Psoas muscle (tissue), 8 donors: ENCODE measurements around the gene ARFGEF3. TPM values are rescaled to one million over a fixed set of nuclear protein-coding genes. Genes with fewer than 3 reads are reported as not detected.

Experiments
- ATAC-seq, 4 donors: fragments of 200-7000 bp; cut with Tn5 transposase; one replicate each; pipeline ENCODE4 v1.9.1; 2020; ENCODE audit warnings: moderate library complexity in 3 of 4, mild to moderate bottlenecking in 2 of 4
- DNase-seq, 2 donors: peaks; one replicate each; pipeline ENCODE4 v3.0.0-alpha.2; 2020
- H3K27ac ChIP-seq: fragments of 200-600 bp; one replicate; pipeline ENCODE4 v1.8.0; 2022
- H3K27me3 ChIP-seq, 3 donors: fragments of 200-600 bp in 1 of 3; one replicate each; pipeline versions ENCODE4 v1.6.1 to v1.8.0; 2013 to 2022; ENCODE audit warnings: low read length in 2 of 3, mild to moderate bottlenecking in 2 of 3, moderate library complexity in 1 of 3; ENCODE audit not compliant: insufficient read depth in 3 of 3
- H3K36me3 ChIP-seq, 2 donors: fragments of 200-600 bp in 1 of 2; one replicate each; pipeline versions ENCODE4 v1.6.1 to v1.8.0; 2013 to 2022; ENCODE audit warnings: low read depth in 1 of 2, mild to moderate bottlenecking in 1 of 2, moderate library complexity in 1 of 2; ENCODE audit not compliant: insufficient read depth in 1 of 2
- H3K4me1 ChIP-seq: fragments of 200-600 bp; one replicate; pipeline ENCODE4 v1.8.0; 2022
- H3K4me3 ChIP-seq: fragments of 200-600 bp; one replicate; pipeline ENCODE4 v1.8.0; 2022; ENCODE audit warnings: mild to moderate bottlenecking
- H3K9me3 ChIP-seq: fragments of 200-600 bp; one replicate; pipeline ENCODE4 v1.8.0; 2022
- WGBS, 3 donors: extraction: QIAGEN DNeasy Blood & Tissue Kit; methylation state at CpG; one replicate each; pipeline versions ENCODE4 v1.1.6 to v1.1.7; 2013; 5-methylcytosine and 5-hydroxymethylcytosine counted together
- intact Hi-C, 2 donors: fragments of 100-400 bp; cut with DNase I; formaldehyde crosslinking; loops; one replicate each; pipeline versions ENCODE4 v1.11.0 to v1.14.2; 2022
- polyA plus RNA-seq, 3 donors: library from polyadenylated mRNA; stranded (reverse); fragments of 200-250 nt; gene quantifications; one replicate each; pipeline ENCODE4 v1.2.3, GENCODE V29; 2013
- total RNA-seq, 4 donors: library from RNA; stranded (reverse); fragmentation: NEBNext Ultra II Directional in 2 of 4; extraction: Animal tissue kit (Norgen Biotek cat#: 25700) in 2 of 4; gene quantifications; one replicate each; pipeline versions ENCODE4 v1.2.1 to v1.2.4, GENCODE V29; 2021 to 2023
- TF ChIP-seq, protein P1 (sequence below): fragments of 200-600 bp; IDR thresholded peaks from one replicate; pipeline ENCODE4 v1.8.0; 2022; ENCODE audit warnings: antibody characterized with exemption
- donor health status: healthy with polysubstance abuse.
- donor health status: DM: no; HTN: no; CAD: no; lungs with moderate emphysema.
- donor health status: Bipolar disorder and iron deficiency.
- donor health status: healthy.
- donor health status: DM: yes; HTN: yes; CAD: no.
- donor health status: DM: no; HTN: no; CAD: no.
- donor health status: DM: no; HTN: no; CAD: no.
- donor health status: DM: yes; HTN: yes; CAD: no.

Gene ARFGEF3
- total and polyA plus RNA-seq, 7 donors = 0.20 to 18.4 (median 0.38) TPM

- intact Hi-C loops = no loop called here
- WGBS, 3 donors = 60 to 61% (median 60%) methylated on average over 3 of the region's 3 CpGs
- H3K4me1 ChIP-seq = no peaks in the 10 kb centered on the region
- no peaks in the 10 kb centered on the region for H3K27me3 ChIP-seq
- TF ChIP-seq, protein P1, sequence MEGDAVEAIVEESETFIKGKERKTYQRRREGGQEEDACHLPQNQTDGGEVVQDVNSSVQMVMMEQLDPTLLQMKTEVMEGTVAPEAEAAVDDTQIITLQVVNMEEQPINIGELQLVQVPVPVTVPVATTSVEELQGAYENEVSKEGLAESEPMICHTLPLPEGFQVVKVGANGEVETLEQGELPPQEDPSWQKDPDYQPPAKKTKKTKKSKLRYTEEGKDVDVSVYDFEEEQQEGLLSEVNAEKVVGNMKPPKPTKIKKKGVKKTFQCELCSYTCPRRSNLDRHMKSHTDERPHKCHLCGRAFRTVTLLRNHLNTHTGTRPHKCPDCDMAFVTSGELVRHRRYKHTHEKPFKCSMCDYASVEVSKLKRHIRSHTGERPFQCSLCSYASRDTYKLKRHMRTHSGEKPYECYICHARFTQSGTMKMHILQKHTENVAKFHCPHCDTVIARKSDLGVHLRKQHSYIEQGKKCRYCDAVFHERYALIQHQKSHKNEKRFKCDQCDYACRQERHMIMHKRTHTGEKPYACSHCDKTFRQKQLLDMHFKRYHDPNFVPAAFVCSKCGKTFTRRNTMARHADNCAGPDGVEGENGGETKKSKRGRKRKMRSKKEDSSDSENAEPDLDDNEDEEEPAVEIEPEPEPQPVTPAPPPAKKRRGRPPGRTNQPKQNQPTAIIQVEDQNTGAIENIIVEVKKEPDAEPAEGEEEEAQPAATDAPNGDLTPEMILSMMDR = no peak
- no peaks in the 10 kb centered on the region for H3K36me3 ChIP-seq
- ATAC-seq = no peak
- no peak overlapping the region for H3K4me3 ChIP-seq
- H3K9me3 ChIP-seq = no peaks in the 10 kb centered on the region
- H3K27ac ChIP-seq = no peak overlapping the region
- no peak for DNase-seq
Measured at GRCh38 chr6:138310294-138310693, 148.6 kb downstream of the ARFGEF3 start.

DNA sequence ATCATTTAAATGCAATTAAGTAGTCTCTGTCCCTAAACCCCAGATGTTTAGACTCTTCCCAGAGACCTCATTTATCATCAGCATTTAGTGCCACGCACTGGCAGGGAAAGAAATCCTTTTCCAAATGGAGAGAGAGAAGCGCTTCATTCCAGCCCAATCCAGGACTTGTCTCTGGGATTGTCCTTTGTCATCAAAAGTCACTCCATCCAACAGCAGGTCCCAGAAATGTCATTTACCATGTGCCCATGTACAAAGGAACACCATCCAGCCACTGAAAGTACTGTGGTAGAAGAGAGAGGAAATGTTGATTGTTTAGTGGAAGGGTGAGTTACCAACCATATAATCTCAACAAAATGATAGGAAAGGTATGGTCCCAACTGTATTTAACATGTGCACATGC, 149.1 kb downstream of the ARFGEF3 start:
- H3K27ac ChIP-seq = no peak overlapping the region
- no peaks in the 10 kb centered on the region for H3K27me3 ChIP-seq
- 47 to 89% (median 68%) methylated on average over 2 of the region's 2 CpGs for WGBS, 3 donors
- no peak for DNase-seq
- H3K4me3 ChIP-seq = no peak overlapping the region
- no peaks in the 10 kb centered on the region for H3K9me3 ChIP-seq
- H3K36me3 ChIP-seq = no peaks in the 10 kb centered on the region
- ATAC-seq = no peak
- no peaks in the 10 kb centered on the region for H3K4me1 ChIP-seq
- TF ChIP-seq, protein P1 = no peak
- intact Hi-C loops = no loop called here

- DNase-seq (no peak), ATAC-seq (no peak)
- H3K27me3 ChIP-seq = no peaks in the 10 kb centered on the region
- H3K36me3 ChIP-seq = no peaks in the 10 kb centered on the region
- H3K27ac ChIP-seq = no peak overlapping the region
- H3K4me1 ChIP-seq = no peaks in the 10 kb centered on the region
- TF ChIP-seq, protein P1 = no peak
- no peak overlapping the region for H3K4me3 ChIP-seq
- intact Hi-C loops = no loop called here
- WGBS, 3 donors = 88 to 94% (median 89%) methylated on average over 13 of the region's 13 CpGs
- H3K9me3 ChIP-seq = no peaks in the 10 kb centered on the region
Measured at GRCh38 chr6:138311268-138311667, 149.5 kb downstream of the ARFGEF3 start.

DNA sequence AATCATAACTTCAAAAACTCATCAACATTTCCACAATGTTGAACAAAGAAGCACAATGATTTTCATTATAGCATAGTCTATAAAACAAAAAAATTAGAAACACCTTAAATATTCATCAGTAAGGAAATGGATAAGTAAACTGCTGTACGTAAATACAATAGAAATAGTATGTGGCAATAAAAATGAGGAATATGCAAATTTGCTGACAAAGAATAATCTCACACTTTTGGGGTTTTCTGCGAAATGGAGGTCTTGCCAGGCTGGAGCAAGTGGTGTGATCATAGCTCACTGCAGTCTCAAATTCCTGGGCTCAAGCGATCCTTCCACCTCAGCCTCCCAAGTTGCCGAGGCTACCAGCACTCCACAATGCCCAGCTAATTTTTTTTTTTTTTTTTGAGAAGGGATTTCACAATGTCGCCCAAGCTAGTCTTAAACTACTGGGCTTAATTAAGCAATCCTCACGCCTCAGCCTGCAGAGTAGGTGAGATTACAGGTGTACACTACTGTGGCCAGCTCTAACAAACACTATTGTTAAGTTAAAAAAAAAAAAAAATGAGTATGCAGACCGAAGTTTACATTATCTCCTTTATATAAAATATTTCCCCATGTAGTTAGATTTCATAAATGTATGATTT, 157.1 kb downstream of the ARFGEF3 start:
- intact Hi-C loops = no loop called here

More for the DNA sequence above, 157.1 kb downstream of the ARFGEF3 start:
- no peak for DNase-seq
- Histone ChIP-seq H3K4me3 (no peak overlapping the region), H3K27me3 (no peaks in the 10 kb centered on the region), H3K27ac (no peak overlapping the region), H3K36me3 (no peaks in the 10 kb centered on the region), H3K9me3 (no peaks in the 10 kb centered on the region), H3K4me1 (no peaks in the 10 kb centered on the region)
- TF ChIP-seq, protein P1 = no peak
- ATAC-seq = no peak
- WGBS, 3 donors = 91 to 92% (median 91%) methylated on average over 7 of the region's 7 CpGs
